Progenitor cell of endocrine pancreas (in vitro differentiated cells): Measurements from ENCODE around the gene OTUD7B. TPM values are rescaled to one million over a fixed set of nuclear protein-coding genes. Genes with fewer than 3 reads are reported as not detected.
A peak's percentile ranks its signal among the peaks of the same experiment; 100 is the strongest.

Source experiments
- DNase-seq: peaks from one replicate; pipeline ENCODE4 v3.0.0; 2021; ENCODE audit warnings: low spot score; ENCODE audit not compliant: unreplicated experiment
- H3K27ac Mint-ChIP-seq: 2 replicates; pipeline ENCODE4 v1.8.0; 2021; ENCODE audit warnings: mild to moderate bottlenecking, moderate library complexity, mixed read lengths
- H3K27me3 Mint-ChIP-seq: 2 replicates; pipeline ENCODE4 v1.8.0; 2021; ENCODE audit warnings: mixed read lengths
- H3K36me3 Mint-ChIP-seq: 2 replicates; pipeline ENCODE4 v1.8.0; 2022; ENCODE audit warnings: mixed read lengths; ENCODE audit not compliant: insufficient read depth
- H3K4me1 Mint-ChIP-seq: 2 replicates; pipeline ENCODE4 v1.8.0; 2021; ENCODE audit warnings: low read depth, mixed read lengths
- H3K4me3 Mint-ChIP-seq: 2 replicates; pipeline ENCODE4 v1.8.0; 2021; ENCODE audit warnings: low read depth, mild to moderate bottlenecking, moderate library complexity, mixed read lengths
- H3K9me3 Mint-ChIP-seq: 2 replicates; pipeline ENCODE4 v1.8.0; 2021; ENCODE audit warnings: low read depth, mixed read lengths
- CTCF ChIP-seq: fragments of 200-600 bp; sonication (generic); IDR thresholded peaks from one replicate; pipeline ENCODE4 v1.5.0; 2021; ENCODE audit warnings: antibody characterized with exemption, mild to moderate bottlenecking; ENCODE audit not compliant: unreplicated experiment
- total RNA-seq: library from RNA; stranded (reverse); gene quantifications from 2 replicates; pipeline ENCODE4 v1.2.1, GENCODE V29; 2021

OTUD7B gene
- total RNA-seq, 1 donor from 2014 or later, result 29.1 TPM

- H3K27ac Mint-ChIP-seq, result no peak overlapping the region
Observed at GRCh38 chr1:149967646-149968045, 42.9 kb downstream of the OTUD7B start.

GRCh38 chr1:149967041-149967440 is 43.5 kb downstream of the OTUD7B start:
- H3K4me3 Mint-ChIP-seq, result peak overlapping the region; percentile 38
- no peaks in the 10 kb centered on the region for H3K9me3 Mint-ChIP-seq
- no peak for DNase-seq
- peak overlapping the region; percentile 92 for H3K27ac Mint-ChIP-seq
- peak; percentile 16 for TF ChIP-seq CTCF
- H3K4me1 Mint-ChIP-seq, result peaks cover 11% of the 10 kb centered on the region
- H3K36me3 Mint-ChIP-seq, result peaks cover 19% of the 10 kb centered on the region
- H3K27me3 Mint-ChIP-seq, result no peaks in the 10 kb centered on the region

More at GRCh38 chr1:149967646-149968045, 42.9 kb downstream of the OTUD7B start:
- no peaks in the 10 kb centered on the region for H3K9me3 Mint-ChIP-seq
- peaks cover 22% of the 10 kb centered on the region for H3K36me3 Mint-ChIP-seq
- no peak for DNase-seq
- peaks cover 11% of the 10 kb centered on the region for H3K4me1 Mint-ChIP-seq
- H3K27me3 Mint-ChIP-seq, result no peaks in the 10 kb centered on the region
- TF ChIP-seq CTCF, result no peak
- no peak overlapping the region for H3K4me3 Mint-ChIP-seq

GRCh38 chr1:149966405-149966804 is 44.1 kb downstream of the OTUD7B start:
- Mint-ChIP-seq H3K9me3 (no peaks in the 10 kb centered on the region), H3K36me3 (peaks cover 19% of the 10 kb centered on the region), H3K27ac (no peak overlapping the region), H3K4me3 (no peak overlapping the region), H3K27me3 (no peaks in the 10 kb centered on the region), H3K4me1 (peaks cover 11% of the 10 kb centered on the region)
- TF ChIP-seq CTCF, result no peak
- no peak for DNase-seq

- no peak for DNase-seq
- no peaks in the 10 kb centered on the region for H3K27me3 Mint-ChIP-seq
- no peak for TF ChIP-seq CTCF
- H3K27ac Mint-ChIP-seq, result no peak overlapping the region
- H3K4me3 Mint-ChIP-seq, result no peak overlapping the region
- peaks cover 11% of the 10 kb centered on the region for H3K4me1 Mint-ChIP-seq
- peaks cover 19% of the 10 kb centered on the region for H3K36me3 Mint-ChIP-seq
- no peaks in the 10 kb centered on the region for H3K9me3 Mint-ChIP-seq
Observed at GRCh38 chr1:149965440-149965839, 45.1 kb downstream of the OTUD7B start.

- H3K4me1 Mint-ChIP-seq, result peaks cover 11% of the 10 kb centered on the region
- H3K36me3 Mint-ChIP-seq, result peaks cover 33% of the 10 kb centered on the region
Observed at GRCh38 chr1:149963358-149963757, 47.2 kb downstream of the OTUD7B start.

More at GRCh38 chr1:149963358-149963757, 47.2 kb downstream of the OTUD7B start:
- TF ChIP-seq CTCF, result no peak
- H3K4me3 Mint-ChIP-seq, result no peak overlapping the region
- no peaks in the 10 kb centered on the region for H3K9me3 Mint-ChIP-seq
- no peak for DNase-seq
- H3K27me3 Mint-ChIP-seq, result no peaks in the 10 kb centered on the region
- H3K27ac Mint-ChIP-seq, result no peak overlapping the region
